Caco-2 (cell line): ENCODE data around the gene SOST. TPM values are rescaled to one million over a fixed set of nuclear protein-coding genes. Genes with fewer than 3 reads are reported as not detected.

Source experiments
- BruUV-seq: library from RNA; stranded (reverse); fragments of 400-500 nt; replicated peaks from 2 replicates; lab custom pipeline; 2021; lab: Mats Ljungman, UMichigan
- CTCF ChIA-PET: fragments of 300-600 bp; sonication (Branson Sonifier 250); formaldehyde crosslinking; loops from one replicate; lab custom pipeline; 2022; ENCODE audit warnings: antibody characterized with exemption; lab: Charles Lee
- POLR2A ChIA-PET: fragments of 300-600 bp; sonication (Branson Sonifier 250); formaldehyde crosslinking; loops from one replicate; lab custom pipeline; 2022; ENCODE audit warnings: antibody characterized with exemption; lab: Charles Lee
- DNase-seq, 2 experiments: peaks; one replicate each; pipeline versions ENCODE4 v3.0.0 to v3.0.0-alpha.2; 2020 to 2022
- H3K27me3 ChIP-seq: replicated peaks from 2 replicates; pipeline ENCODE4 v1.6.0; 2011; ENCODE audit warnings: low read length; ENCODE audit not compliant: control insufficient read depth, insufficient read depth
- H3K36me3 ChIP-seq: 2 replicates; pipeline ENCODE4 v1.5.1; 2011; ENCODE audit warnings: low read length; ENCODE audit not compliant: control insufficient read depth, insufficient read depth
- H3K4me1 ChIP-seq: fragments of 250-450 bp; sonication (Bioruptor Pico); 2 replicates; pipeline ENCODE4 v1.5.1; 2020; ENCODE audit warnings: mild to moderate bottlenecking
- H3K4me3 ChIP-seq: 2 replicates; pipeline ENCODE4 v1.5.1; 2011; ENCODE audit warnings: low read depth, mild to moderate bottlenecking, control low read depth, low read length
- H3K9me3 ChIP-seq: fragments of 250-450 bp; sonication (Bioruptor Pico); 2 replicates; pipeline ENCODE4 v1.5.1; 2020; ENCODE audit warnings: mild to moderate bottlenecking, moderate library complexity
- H3K27ac Mint-ChIP-seq: one replicate; pipeline ENCODE4 v1.8.0; 2022; ENCODE audit warnings: mixed read lengths; ENCODE audit not compliant: unreplicated experiment
- H3K27me3 Mint-ChIP-seq: one replicate; pipeline ENCODE4 v1.8.0; 2022; ENCODE audit warnings: mixed read lengths; ENCODE audit not compliant: insufficient read depth, unreplicated experiment
- H3K36me3 Mint-ChIP-seq: one replicate; pipeline ENCODE4 v1.8.0; 2022; ENCODE audit warnings: mild to moderate bottlenecking, mixed read lengths; ENCODE audit not compliant: insufficient read depth, unreplicated experiment
- H3K4me1 Mint-ChIP-seq: one replicate; pipeline ENCODE4 v1.8.0; 2022; ENCODE audit warnings: low read depth, mixed read lengths; ENCODE audit not compliant: unreplicated experiment
- H3K4me3 Mint-ChIP-seq: one replicate; pipeline ENCODE4 v1.8.0; 2022; ENCODE audit warnings: mild to moderate bottlenecking, moderate library complexity, mixed read lengths; ENCODE audit not compliant: unreplicated experiment
- H3K9me3 Mint-ChIP-seq: one replicate; pipeline ENCODE4 v1.8.0; 2022; ENCODE audit warnings: mixed read lengths; ENCODE audit not compliant: unreplicated experiment
- intact Hi-C: fragments of 100-400 bp; cut with micrococcal nuclease; formaldehyde crosslinking; loops from one replicate; pipeline ENCODE4 v1.10.0; 2022; ENCODE audit not compliant: unreplicated experiment
- total RNA-seq: library from RNA; stranded (reverse); gene quantifications from 2 replicates; pipeline ENCODE4 v1.2.3, GENCODE V29; 2022
- TF ChIP-seq, protein P1 (sequence below), 2 experiments: fragments of 200-600 bp in 1 of 2; IDR thresholded peaks; 1 replicate in 1 of 2; 2 replicates in 1 of 2; pipeline versions ENCODE4 v1.5.1 to v1.8.0; 2011 to 2022; ENCODE audit warnings: antibody characterized with exemption in 1 of 2, control low read depth in 1 of 2, inconsistent platforms in 1 of 2, low read depth in 1 of 2, low read length in 1 of 2, mild to moderate bottlenecking in 1 of 2, moderate library complexity in 1 of 2; ENCODE audit not compliant: insufficient read depth in 1 of 2, severe bottlenecking in 1 of 2, unreplicated experiment in 1 of 2

Gene SOST
- total RNA-seq, 1 experiment from 2014 or later, result not detected

DNA sequence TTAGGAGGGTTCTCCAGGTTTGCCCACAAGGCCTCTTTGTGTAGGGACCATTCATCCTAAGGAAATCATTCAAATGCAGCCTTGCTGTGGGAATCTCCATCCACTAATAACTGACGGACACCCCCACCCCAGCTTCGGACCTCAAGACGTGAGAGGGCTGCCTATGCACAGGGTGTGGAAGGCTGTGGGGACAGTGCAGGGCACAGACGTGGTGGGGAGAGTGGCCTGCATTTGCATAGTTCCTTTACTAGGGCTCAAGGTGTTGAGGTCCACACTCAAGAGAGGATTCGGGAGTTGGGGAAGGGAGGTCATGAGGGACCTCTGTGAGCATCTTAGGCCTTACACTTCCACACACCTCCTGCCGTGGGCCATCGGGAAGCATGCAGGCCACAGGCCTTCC lies 10.4 kb upstream of the SOST start:
- Histone ChIP-seq H3K4me1 (peaks cover 8% of the 10 kb centered on the region; the same call in 1 of the 2 replicates), H3K4me3 (no peak overlapping the region), H3K36me3 (no peaks in the 10 kb centered on the region; the same call in 1 of the 2 replicates), H3K27me3 (no peaks in the 10 kb centered on the region), H3K9me3 (no peaks in the 10 kb centered on the region)
- intact Hi-C loops, result no loop called here
- CTCF ChIA-PET, result interaction anchor here (0.6 kb wide), 1 partner anchor 72 kb away, joined by 3 read pairs; no protein-coding TSS in a partner anchor
- no peak overlapping the region for H3K4me3 Mint-ChIP-seq
- TF ChIP-seq, protein P1, sequence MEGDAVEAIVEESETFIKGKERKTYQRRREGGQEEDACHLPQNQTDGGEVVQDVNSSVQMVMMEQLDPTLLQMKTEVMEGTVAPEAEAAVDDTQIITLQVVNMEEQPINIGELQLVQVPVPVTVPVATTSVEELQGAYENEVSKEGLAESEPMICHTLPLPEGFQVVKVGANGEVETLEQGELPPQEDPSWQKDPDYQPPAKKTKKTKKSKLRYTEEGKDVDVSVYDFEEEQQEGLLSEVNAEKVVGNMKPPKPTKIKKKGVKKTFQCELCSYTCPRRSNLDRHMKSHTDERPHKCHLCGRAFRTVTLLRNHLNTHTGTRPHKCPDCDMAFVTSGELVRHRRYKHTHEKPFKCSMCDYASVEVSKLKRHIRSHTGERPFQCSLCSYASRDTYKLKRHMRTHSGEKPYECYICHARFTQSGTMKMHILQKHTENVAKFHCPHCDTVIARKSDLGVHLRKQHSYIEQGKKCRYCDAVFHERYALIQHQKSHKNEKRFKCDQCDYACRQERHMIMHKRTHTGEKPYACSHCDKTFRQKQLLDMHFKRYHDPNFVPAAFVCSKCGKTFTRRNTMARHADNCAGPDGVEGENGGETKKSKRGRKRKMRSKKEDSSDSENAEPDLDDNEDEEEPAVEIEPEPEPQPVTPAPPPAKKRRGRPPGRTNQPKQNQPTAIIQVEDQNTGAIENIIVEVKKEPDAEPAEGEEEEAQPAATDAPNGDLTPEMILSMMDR (IDR thresholded peaks at IDR 0.05; ENCODE audit: insufficient read depth in 1 of 2, low read depth in 1 of 2, low read length in 1 of 2, severe bottlenecking in 1 of 2, unreplicated experiment in 1 of 2), result no peak
- no peaks in the 10 kb centered on the region for H3K27me3 Mint-ChIP-seq
- no TSS peak for BruUV-seq
- no peak for DNase-seq
- POLR2A ChIA-PET, result no interaction called here
- H3K36me3 Mint-ChIP-seq, result peaks cover 74% of the 10 kb centered on the region
- no peak overlapping the region for H3K27ac Mint-ChIP-seq
- H3K9me3 Mint-ChIP-seq, result no peaks in the 10 kb centered on the region
- peaks cover 17% of the 10 kb centered on the region for H3K4me1 Mint-ChIP-seq

GRCh38 chr17:43768382-43768781 lies 9.8 kb upstream of the SOST start:
- no TSS peak for BruUV-seq
- Histone ChIP-seq H3K9me3 (no peaks in the 10 kb centered on the region), H3K27me3 (no peaks in the 10 kb centered on the region), H3K36me3 (no peaks in the 10 kb centered on the region; the same call in 1 of the 2 replicates), H3K4me1 (peaks cover 8% of the 10 kb centered on the region; the same call in 1 of the 2 replicates), H3K4me3 (no peak overlapping the region)
- Mint-ChIP-seq H3K27ac (no peak overlapping the region), H3K36me3 (peaks cover 68% of the 10 kb centered on the region), H3K27me3 (no peaks in the 10 kb centered on the region), H3K9me3 (no peaks in the 10 kb centered on the region), H3K4me3 (no peak overlapping the region), H3K4me1 (peaks cover 13% of the 10 kb centered on the region)
- TF ChIP-seq, protein P1 (IDR thresholded peaks at IDR 0.05; ENCODE audit: insufficient read depth in 1 of 2, low read depth in 1 of 2, low read length in 1 of 2, severe bottlenecking in 1 of 2, unreplicated experiment in 1 of 2), result no peak
- DNase-seq, result no peak
- POLR2A ChIA-PET, result no interaction called here
- intact Hi-C loops, result no loop called here
- CTCF ChIA-PET, result interaction anchor here (0.5 to 1.2 kb wide), 2 partner anchors 73 to 198 kb away, joined by 3 read pairs; no protein-coding TSS in a partner anchor

- intact Hi-C loops, result no loop called here
- CTCF ChIA-PET, result interaction anchor here (0.5 to 2.6 kb wide), 6 partner anchors 47 to 208 kb away, joined by 3 to 19 read pairs (median 3); partner anchors contain the start of gene CD300LG
- Histone ChIP-seq H3K4me1 (peaks cover 8% of the 10 kb centered on the region; the same call in 1 of the 2 replicates), H3K36me3 (no peaks in the 10 kb centered on the region; the same call in 1 of the 2 replicates), H3K4me3 (no peak overlapping the region), H3K27me3 (no peaks in the 10 kb centered on the region), H3K9me3 (no peaks in the 10 kb centered on the region)
- Mint-ChIP-seq H3K36me3 (peaks cover 61% of the 10 kb centered on the region), H3K27me3 (no peaks in the 10 kb centered on the region), H3K4me3 (no peak overlapping the region), H3K27ac (no peak overlapping the region), H3K9me3 (no peaks in the 10 kb centered on the region), H3K4me1 (peaks cover 6% of the 10 kb centered on the region)
- POLR2A ChIA-PET, result interaction anchor here (0.6 to 0.9 kb wide), 2 partner anchors 11 to 13 kb away, joined by 8 to 22 read pairs; partner anchors contain the start of genes CFAP97D1 and DUSP3
- DNase-seq, result no peak
- no TSS peak for BruUV-seq
- TF ChIP-seq, protein P1 (IDR thresholded peaks at IDR 0.05; ENCODE audit: insufficient read depth in 1 of 2, low read depth in 1 of 2, low read length in 1 of 2, severe bottlenecking in 1 of 2, unreplicated experiment in 1 of 2), result no peak
Measured at GRCh38 chr17:43767713-43768059, 9.1 kb upstream of the SOST start.
